NCI-H226 (cell line): ENCODE measurements around the gene VARS2.
"Not testable (repeated sequence)": the region's sequence is repeated elsewhere in the genome, so short reads cannot be mapped to it uniquely, and the experiment has no call there.

Experiments
- DNase-seq: peaks from one replicate; pipeline ENCODE4 v3.0.0-alpha.2; 2015

The VARS2 gene

GRCh38 chr6:30966154-30966553, 52.1 kb downstream of the VARS2 start:
- no peak for DNase-seq

GRCh38 chr6:30969171-30969570, 55.1 kb downstream of the VARS2 start:
- not testable (repeated sequence) for DNase-seq

DNA sequence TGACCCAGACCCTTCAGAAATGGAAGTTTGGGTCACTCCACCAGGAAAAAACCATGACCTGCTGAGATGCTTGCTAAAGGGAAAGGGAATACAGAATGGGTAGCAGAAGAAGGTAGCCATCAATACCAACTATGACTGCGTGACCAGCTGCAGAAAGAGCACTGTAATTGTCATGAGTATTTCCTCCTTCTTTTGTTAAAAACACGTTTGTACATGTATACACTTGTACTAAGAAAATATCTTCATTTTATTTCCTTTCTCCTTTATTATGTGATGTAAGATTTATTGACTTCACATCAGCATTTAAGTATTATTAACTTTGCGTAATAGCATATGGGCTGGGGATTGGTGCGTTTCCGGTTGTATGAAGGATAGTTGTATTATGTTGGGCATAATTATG, 56.9 kb downstream of the VARS2 start:
- DNase-seq = no peak

- no peak for DNase-seq
These were observed 58.8 kb downstream of the VARS2 start for GRCh38 chr6:30972816-30973215.

GRCh38 chr6:30974490-30975252, 60.6 kb downstream of the VARS2 start:
- DNase-seq = no peak
